Measurements from ENCODE around the gene ALDH18A1.

Gene ALDH18A1

DNA sequence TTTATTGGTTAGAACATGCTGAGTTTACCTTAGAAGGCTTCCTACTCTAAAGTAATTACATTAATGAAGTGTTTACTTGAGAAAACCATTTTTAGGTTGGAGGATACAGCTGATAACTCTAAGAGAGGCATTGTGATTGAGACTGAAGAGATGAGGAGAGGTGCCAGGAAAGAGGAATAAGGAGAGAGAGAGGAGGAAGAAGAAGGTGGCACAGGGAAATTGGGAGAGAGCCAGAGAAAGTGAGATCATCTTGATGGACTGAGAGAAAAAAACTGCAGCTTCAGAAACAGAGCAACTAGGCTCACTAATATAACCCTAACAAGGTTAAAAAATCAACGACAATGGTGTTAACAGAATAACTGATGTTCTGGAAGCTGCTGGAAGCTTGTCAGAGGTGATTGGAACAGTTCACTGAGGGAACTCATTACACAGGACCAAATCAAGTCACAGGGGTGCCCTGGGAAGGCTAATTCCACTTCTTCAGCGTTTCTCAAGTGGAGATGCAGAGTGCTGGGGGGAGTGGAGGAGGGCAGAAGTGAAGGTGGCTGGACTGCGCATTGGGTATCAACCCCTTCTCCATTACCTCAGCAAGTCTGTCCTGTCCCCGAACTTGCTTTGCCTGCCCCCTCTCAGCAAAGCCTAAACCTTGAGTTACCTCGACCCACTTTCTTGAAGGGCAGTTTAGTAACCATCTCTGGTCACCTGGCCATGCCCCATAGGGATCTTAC lies 88.4 kb downstream of the ALDH18A1 start:
- no peak overlapping the region for H3K4me3 ChIP-seq (replicated peaks; ENCODE audit: low read depth, low read length)
- TF ChIP-seq, protein P1, sequence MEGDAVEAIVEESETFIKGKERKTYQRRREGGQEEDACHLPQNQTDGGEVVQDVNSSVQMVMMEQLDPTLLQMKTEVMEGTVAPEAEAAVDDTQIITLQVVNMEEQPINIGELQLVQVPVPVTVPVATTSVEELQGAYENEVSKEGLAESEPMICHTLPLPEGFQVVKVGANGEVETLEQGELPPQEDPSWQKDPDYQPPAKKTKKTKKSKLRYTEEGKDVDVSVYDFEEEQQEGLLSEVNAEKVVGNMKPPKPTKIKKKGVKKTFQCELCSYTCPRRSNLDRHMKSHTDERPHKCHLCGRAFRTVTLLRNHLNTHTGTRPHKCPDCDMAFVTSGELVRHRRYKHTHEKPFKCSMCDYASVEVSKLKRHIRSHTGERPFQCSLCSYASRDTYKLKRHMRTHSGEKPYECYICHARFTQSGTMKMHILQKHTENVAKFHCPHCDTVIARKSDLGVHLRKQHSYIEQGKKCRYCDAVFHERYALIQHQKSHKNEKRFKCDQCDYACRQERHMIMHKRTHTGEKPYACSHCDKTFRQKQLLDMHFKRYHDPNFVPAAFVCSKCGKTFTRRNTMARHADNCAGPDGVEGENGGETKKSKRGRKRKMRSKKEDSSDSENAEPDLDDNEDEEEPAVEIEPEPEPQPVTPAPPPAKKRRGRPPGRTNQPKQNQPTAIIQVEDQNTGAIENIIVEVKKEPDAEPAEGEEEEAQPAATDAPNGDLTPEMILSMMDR (IDR thresholded peaks at IDR 0.05; ENCODE audit: low read depth, low read length, missing control alignments): no peak
- DNase-seq (ENCODE audit: extremely low read depth, low read depth): no peak

GRCh38 chr10:95566136-95566535 lies 90.4 kb downstream of the ALDH18A1 start:
- DNase-seq (ENCODE audit: extremely low read depth, low read depth): no peak
- TF ChIP-seq, protein P1 (IDR thresholded peaks at IDR 0.05; ENCODE audit: low read depth, low read length, missing control alignments): no peak
- no peak overlapping the region for H3K4me3 ChIP-seq (replicated peaks; ENCODE audit: low read depth, low read length)

DNA sequence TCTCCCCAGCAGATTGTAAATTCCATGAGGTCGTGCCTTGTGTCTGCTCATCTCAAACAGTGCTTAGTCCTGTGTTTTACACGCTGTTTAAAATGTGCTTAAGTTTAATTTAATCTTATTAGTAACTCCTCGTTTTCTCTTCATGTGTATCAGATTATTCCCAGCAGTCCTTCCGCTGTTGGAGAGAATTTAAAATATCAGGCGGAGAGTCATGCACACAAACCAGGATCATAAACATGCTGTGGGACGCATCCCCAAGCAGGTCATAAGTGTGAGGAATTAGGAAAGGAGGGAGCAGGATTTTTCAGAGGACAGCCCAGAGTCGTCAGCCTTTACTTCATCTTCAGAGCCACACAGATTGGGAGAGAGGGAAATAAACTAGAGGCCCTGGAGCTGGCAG lies 91.2 kb downstream of the ALDH18A1 start:
- H3K4me3 ChIP-seq (replicated peaks; ENCODE audit: low read depth, low read length): no peak overlapping the region
- DNase-seq (ENCODE audit: extremely low read depth, low read depth): no peak
- TF ChIP-seq, protein P1 (IDR thresholded peaks at IDR 0.05; ENCODE audit: low read depth, low read length, missing control alignments): no peak

DNA sequence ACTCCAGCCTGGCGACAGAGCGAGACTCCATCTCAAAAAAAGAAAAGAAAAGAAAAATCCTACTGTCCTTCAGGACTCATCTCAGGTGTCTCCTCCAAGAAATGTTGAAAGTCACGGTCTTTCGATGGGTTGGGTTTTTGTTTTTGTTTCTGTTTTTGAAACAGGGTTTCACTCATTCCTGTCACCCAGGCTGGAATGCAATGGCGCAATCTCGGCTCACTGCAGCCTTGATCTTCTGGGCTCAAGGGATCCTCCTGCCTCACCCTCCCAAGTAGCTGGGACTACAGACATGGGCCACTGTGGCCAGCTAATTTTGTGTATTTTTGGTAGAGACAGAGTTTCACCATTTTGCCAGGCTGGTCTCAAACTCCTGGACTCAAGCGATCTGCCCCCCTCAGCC lies 92.2 kb downstream of the ALDH18A1 start:
- H3K4me3 ChIP-seq (replicated peaks; ENCODE audit: low read depth, low read length): no peak overlapping the region
- DNase-seq (ENCODE audit: extremely low read depth, low read depth): no peak
- TF ChIP-seq, protein P1 (IDR thresholded peaks at IDR 0.05; ENCODE audit: low read depth, low read length, missing control alignments): no peak

- no peak overlapping the region for H3K4me3 ChIP-seq (replicated peaks; ENCODE audit: low read depth, low read length)
- TF ChIP-seq, protein P1 (IDR thresholded peaks at IDR 0.05; ENCODE audit: low read depth, low read length, missing control alignments): no peak
- no peak for DNase-seq (ENCODE audit: extremely low read depth, low read depth)
Measured at GRCh38 chr10:95562341-95562965, 94.1 kb downstream of the ALDH18A1 start.

DNA sequence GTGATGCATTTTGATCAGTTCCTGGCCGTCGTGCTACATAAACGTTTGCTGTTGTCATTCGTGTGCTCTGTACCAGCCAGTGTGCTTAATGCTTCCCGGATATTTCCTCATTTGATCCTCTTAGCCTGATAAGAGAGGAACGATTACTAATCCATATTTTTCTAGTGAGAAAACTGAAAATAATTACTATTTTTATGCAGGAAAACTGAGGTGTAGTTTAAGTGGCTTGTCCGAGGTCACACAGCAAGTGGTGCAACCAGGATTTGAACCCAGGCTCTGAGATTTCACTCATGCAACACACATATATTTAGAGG lies 94.7 kb downstream of the ALDH18A1 start:
- DNase-seq (ENCODE audit: extremely low read depth, low read depth): no peak
- no peak overlapping the region for H3K4me3 ChIP-seq (replicated peaks; ENCODE audit: low read depth, low read length)
- TF ChIP-seq, protein P1 (IDR thresholded peaks at IDR 0.05; ENCODE audit: low read depth, low read length, missing control alignments): no peak
